ENCODE results near the gene C11orf52.
"Not testable (repeated sequence)": the region's sequence is repeated elsewhere in the genome, so short reads cannot be mapped to it uniquely, and the experiment has no call there.

DNA sequence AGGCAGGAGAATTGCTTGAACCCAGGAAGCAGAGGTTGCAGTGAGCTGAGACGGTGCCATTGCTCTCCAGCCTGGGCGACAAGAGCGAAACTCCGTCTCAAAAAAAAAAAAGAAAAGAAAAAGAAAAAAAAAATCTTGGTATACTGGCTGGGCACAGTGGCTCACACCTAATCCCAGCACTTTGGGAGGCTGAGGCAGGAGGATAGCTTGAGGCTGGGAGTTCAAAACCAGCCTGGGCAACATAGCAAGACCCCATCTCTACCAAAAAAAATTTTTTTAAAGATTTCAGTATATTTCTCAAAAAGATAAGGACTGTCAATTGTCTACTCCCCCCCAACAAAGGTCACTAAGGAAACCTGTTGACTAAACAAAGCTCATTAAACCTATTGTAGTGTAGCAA is 33.7 kb upstream of the C11orf52 start:
- not testable (repeated sequence) for TF ChIP-seq POLR2AphosphoS5, POLR2A (IDR thresholded peaks at IDR 0.05; ENCODE audit: low read depth, low read length)
